ENCODE measurements around the gene SLC17A7. TPM values are rescaled to one million over a fixed set of nuclear protein-coding genes. Genes with fewer than 3 reads are reported as not detected.

The SLC17A7 gene
- total and polyA plus RNA-seq, 2 donors (not counting 1 experiment from before 2014, with no cell fraction given) = 0.60 to 0.89 TPM

- Mint-ChIP-seq H3K27ac (peak overlapping the region; percentile 70), H3K9me3 (ENCODE audit: insufficient read depth) (no peaks in the 10 kb centered on the region), H3K27me3 (no peaks in the 10 kb centered on the region), H3K4me1 (peaks cover 43% of the 10 kb centered on the region), H3K4me3 (peak overlapping the region; percentile 99)
- H3K36me3 ChIP-seq (replicated peaks in 1 of 2; ENCODE audit: control extremely low read depth in 1 of 2, control insufficient read depth in 1 of 2, extremely low read depth in 1 of 2, insufficient read depth in 2 of 2, low read length in 1 of 2) = peaks cover 0 to 42% of the 10 kb centered on the region in 2 experiments
- H3K27ac ChIP-seq (ENCODE audit: low read length in 2 of 2) = peak overlapping the region in 1 of 2 donors; percentile 35
- H3K9me3 ChIP-seq (ENCODE audit: control extremely low read depth in 1 of 3, control insufficient read depth in 2 of 3, insufficient read depth in 1 of 3, low read length in 2 of 3) = peaks cover 0 to 3% (median 0%) of the 10 kb centered on the region in 3 donors
- no peak for DNase-seq
- CTCF ChIA-PET = interaction anchor here (0.6 to 5.0 kb wide), 5 partner anchors 19 to 195 kb away, joined by 3 to 44 read pairs (median 3); no protein-coding TSS in a partner anchor
- H4K20me1 ChIP-seq (ENCODE audit: control insufficient read depth, insufficient read depth, low read length, poor library complexity, severe bottlenecking) = peaks cover 21% of the 10 kb centered on the region
- no peak for TF ChIP-seq CTCF (IDR thresholded peaks at IDR 0.05)
- TF ChIP-seq EZH2 (IDR thresholded peaks at IDR 0.05; ENCODE audit: borderline replicate concordance, insufficient read depth, low read depth, low read length, poor library complexity, severe bottlenecking) = no peak
- POLR2A ChIA-PET = interaction anchor here (1.4 kb wide), 1 partner anchor 19 kb away, joined by 22 read pairs; no protein-coding TSS in a partner anchor
- intact Hi-C loops (cut with micrococcal nuclease) = no loop called here
- H3K9ac ChIP-seq (ENCODE audit: low read length) = peak overlapping the region; percentile 98
- H3K4me2 ChIP-seq (replicated peaks; ENCODE audit: low read depth, low read length, poor library complexity, severe bottlenecking) = peak overlapping the region; percentile 97
- 98% methylated on average over 6 of the region's 7 CpGs for WGBS (ENCODE audit: insufficient coverage)
- H3K4me3 ChIP-seq (ENCODE audit: control extremely low read depth in 1 of 5, extremely low read depth in 1 of 5, insufficient read depth in 1 of 5, low read depth in 2 of 5, low read length in 4 of 5) = peak overlapping the region in 2 of 5 experiments; percentile 99 to 100
- ATAC-seq (ENCODE audit: low read depth) = no peak
- H3K4me1 ChIP-seq (ENCODE audit: control insufficient read depth in 2 of 2, insufficient read depth in 2 of 2, low read length in 2 of 2) = peaks cover 23 to 36% of the 10 kb centered on the region in 2 donors
- no peak overlapping the region for H2AFZ ChIP-seq (ENCODE audit: insufficient read depth, low read depth, low read length, poor library complexity, severe bottlenecking)
- no peaks in the 10 kb centered on the region for H3K27me3 ChIP-seq (replicated peaks in 1 of 4; ENCODE audit: control extremely low read depth in 1 of 4, control insufficient read depth in 3 of 4, insufficient read depth in 4 of 4, low read length in 3 of 4)
- H3K79me2 ChIP-seq (ENCODE audit: control insufficient read depth, insufficient read depth, low read length) = peaks cover 46% of the 10 kb centered on the region
These were observed 9.1 kb upstream of the SLC17A7 start for GRCh38 chr19:49450405-49450804.

- CTCF ChIA-PET = no interaction called here
These were observed 7.1 kb upstream of the SLC17A7 start for GRCh38 chr19:49448432-49448786.

More at GRCh38 chr19:49448432-49448786, 7.1 kb upstream of the SLC17A7 start:
- DNase-seq (no peak), ATAC-seq (ENCODE audit: low read depth) (no peak)
- Histone ChIP-seq H3K27me3 (replicated peaks in 1 of 4; ENCODE audit: control extremely low read depth in 1 of 4, control insufficient read depth in 3 of 4, insufficient read depth in 4 of 4, low read length in 3 of 4) (no peaks in the 10 kb centered on the region), H3K9ac (ENCODE audit: low read length) (no peak overlapping the region), H3K79me2 (ENCODE audit: control insufficient read depth, insufficient read depth, low read length) (peaks cover 30% of the 10 kb centered on the region), H3K27ac (ENCODE audit: low read length in 2 of 2) (no peak overlapping the region), H3K4me1 (ENCODE audit: control insufficient read depth in 2 of 2, insufficient read depth in 2 of 2, low read length in 2 of 2) (peaks cover 14 to 31% of the 10 kb centered on the region in 2 donors), H2AFZ (ENCODE audit: insufficient read depth, low read depth, low read length, poor library complexity, severe bottlenecking) (no peak overlapping the region), H3K4me2 (replicated peaks; ENCODE audit: low read depth, low read length, poor library complexity, severe bottlenecking) (no peak overlapping the region), H3K9me3 (ENCODE audit: control extremely low read depth in 1 of 3, control insufficient read depth in 2 of 3, insufficient read depth in 1 of 3, low read length in 2 of 3) (no peaks in the 10 kb centered on the region), H3K4me3 (ENCODE audit: control extremely low read depth in 1 of 5, extremely low read depth in 1 of 5, insufficient read depth in 1 of 5, low read depth in 2 of 5, low read length in 4 of 5) (no peak overlapping the region), H4K20me1 (ENCODE audit: control insufficient read depth, insufficient read depth, low read length, poor library complexity, severe bottlenecking) (peaks cover 21% of the 10 kb centered on the region), H3K36me3 (replicated peaks in 1 of 2; ENCODE audit: control extremely low read depth in 1 of 2, control insufficient read depth in 1 of 2, extremely low read depth in 1 of 2, insufficient read depth in 2 of 2, low read length in 1 of 2) (peaks cover 0 to 37% of the 10 kb centered on the region in 2 experiments)
- TF ChIP-seq CTCF (IDR thresholded peaks at IDR 0.05) (no peak), EZH2 (IDR thresholded peaks at IDR 0.05; ENCODE audit: borderline replicate concordance, insufficient read depth, low read depth, low read length, poor library complexity, severe bottlenecking) (no peak)
- H3K4me3 Mint-ChIP-seq = peak overlapping the region; percentile 23
- H3K27ac Mint-ChIP-seq = peak overlapping the region; percentile 20
- 100% methylated on average over 5 of the region's 6 CpGs for WGBS (ENCODE audit: insufficient coverage)
- H3K9me3 Mint-ChIP-seq (ENCODE audit: insufficient read depth) = no peaks in the 10 kb centered on the region
- intact Hi-C loops (cut with micrococcal nuclease) = no loop called here
- H3K4me1 Mint-ChIP-seq = peaks cover 43% of the 10 kb centered on the region
- POLR2A ChIA-PET = interaction anchor here (1.1 kb wide), 1 partner anchor 21 kb away, joined by 4 read pairs; no protein-coding TSS in a partner anchor
- no peaks in the 10 kb centered on the region for H3K27me3 Mint-ChIP-seq
